Measurements from ENCODE around the gene SNRK. TPM values are rescaled to one million over a fixed set of nuclear protein-coding genes. Genes with fewer than 3 reads are reported as not detected.

The SNRK gene
- total RNA-seq, 4 donors from 2014 or later, result 41.9 to 96.0 (median 61.1) TPM

GRCh38 chr3:43304126-43304525 is 17.8 kb downstream of the SNRK start:
- no peak for DNase-seq (ENCODE audit: low spot score)
- no peak for ATAC-seq (ENCODE audit: low FRiP score)
- TF ChIP-seq, protein P1, sequence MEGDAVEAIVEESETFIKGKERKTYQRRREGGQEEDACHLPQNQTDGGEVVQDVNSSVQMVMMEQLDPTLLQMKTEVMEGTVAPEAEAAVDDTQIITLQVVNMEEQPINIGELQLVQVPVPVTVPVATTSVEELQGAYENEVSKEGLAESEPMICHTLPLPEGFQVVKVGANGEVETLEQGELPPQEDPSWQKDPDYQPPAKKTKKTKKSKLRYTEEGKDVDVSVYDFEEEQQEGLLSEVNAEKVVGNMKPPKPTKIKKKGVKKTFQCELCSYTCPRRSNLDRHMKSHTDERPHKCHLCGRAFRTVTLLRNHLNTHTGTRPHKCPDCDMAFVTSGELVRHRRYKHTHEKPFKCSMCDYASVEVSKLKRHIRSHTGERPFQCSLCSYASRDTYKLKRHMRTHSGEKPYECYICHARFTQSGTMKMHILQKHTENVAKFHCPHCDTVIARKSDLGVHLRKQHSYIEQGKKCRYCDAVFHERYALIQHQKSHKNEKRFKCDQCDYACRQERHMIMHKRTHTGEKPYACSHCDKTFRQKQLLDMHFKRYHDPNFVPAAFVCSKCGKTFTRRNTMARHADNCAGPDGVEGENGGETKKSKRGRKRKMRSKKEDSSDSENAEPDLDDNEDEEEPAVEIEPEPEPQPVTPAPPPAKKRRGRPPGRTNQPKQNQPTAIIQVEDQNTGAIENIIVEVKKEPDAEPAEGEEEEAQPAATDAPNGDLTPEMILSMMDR (IDR thresholded peaks at IDR 0.05), result no peak

- TF ChIP-seq, protein P1 (IDR thresholded peaks at IDR 0.05), result no peak
- DNase-seq (ENCODE audit: low spot score) (no peak), ATAC-seq (ENCODE audit: low FRiP score) (no peak)
Measured at GRCh38 chr3:43307226-43307625, 20.9 kb downstream of the SNRK start.

- DNase-seq (ENCODE audit: low spot score) (no peak), ATAC-seq (ENCODE audit: low FRiP score) (no peak)
- TF ChIP-seq, protein P1 (IDR thresholded peaks at IDR 0.05), result no peak
Measured at GRCh38 chr3:43307649-43308048, 21.3 kb downstream of the SNRK start.

- TF ChIP-seq, protein P1 (IDR thresholded peaks at IDR 0.05), result no peak
- ATAC-seq (ENCODE audit: low FRiP score) (no peak), DNase-seq (ENCODE audit: low spot score) (no peak)
Measured at GRCh38 chr3:43309372-43310305, 23.3 kb downstream of the SNRK start.

GRCh38 chr3:43316783-43317460 is 30.6 kb downstream of the SNRK start:
- ATAC-seq (ENCODE audit: low FRiP score), result no peak
- DNase-seq (ENCODE audit: low spot score), result no peak
- TF ChIP-seq, protein P1 (IDR thresholded peaks at IDR 0.05), result no peak

GRCh38 chr3:43317461-43318316 is 31.3 kb downstream of the SNRK start:
- ATAC-seq (ENCODE audit: low FRiP score) (no peak), DNase-seq (ENCODE audit: low spot score) (no peak)
- TF ChIP-seq, protein P1 (IDR thresholded peaks at IDR 0.05), result no peak

All from omental fat pad (tissue), 4 donors.